Measurements from ENCODE around the gene ATP7A.

GRCh38 chrX:77953708-77954107 is 43.2 kb downstream of the ATP7A start:
- TF ChIP-seq CTCF (IDR thresholded peaks at IDR 0.05) = no peak
- no peak for TF ChIP-seq EZH2 (IDR thresholded peaks at IDR 0.05)
